ENCODE results near the gene MTM1.

The MTM1 gene

GRCh38 chrX:150548684-150549083 is 19.7 kb upstream of the MTM1 start:
- DNase-seq (ENCODE audit: low spot score): peak; percentile 18

- no peak for DNase-seq (ENCODE audit: low spot score)
These were observed 16.5 kb upstream of the MTM1 start for GRCh38 chrX:150551963-150552362.

- DNase-seq (ENCODE audit: low spot score): no peak
These were observed 10.0 kb upstream of the MTM1 start for GRCh38 chrX:150558424-150558823.

- DNase-seq (ENCODE audit: low spot score): no peak
These were observed 3.6 kb upstream of the MTM1 start for GRCh38 chrX:150564838-150565237.

- DNase-seq (ENCODE audit: low spot score): no peak
These were observed 2.9 kb upstream of the MTM1 start for GRCh38 chrX:150565551-150565950.

- DNase-seq (ENCODE audit: low spot score): no peak
These were observed 1.7 kb upstream of the MTM1 start for GRCh38 chrX:150566734-150567182.

- no peak for DNase-seq (ENCODE audit: low spot score)
These were observed 639 bp upstream of the MTM1 start for GRCh38 chrX:150567645-150568319.

- no peak for DNase-seq (ENCODE audit: low spot score)
These were observed 695 bp downstream of the MTM1 start for GRCh38 chrX:150569155-150569477.

GRCh38 chrX:150570512-150570911 is 2.1 kb downstream of the MTM1 start:
- no peak for DNase-seq (ENCODE audit: low spot score)

- DNase-seq (ENCODE audit: low spot score): no peak
These were observed 3.8 kb downstream of the MTM1 start for GRCh38 chrX:150572206-150572605.

GRCh38 chrX:150573106-150573505 is 4.7 kb downstream of the MTM1 start:
- no peak for DNase-seq (ENCODE audit: low spot score)

GRCh38 chrX:150573702-150574101 is 5.3 kb downstream of the MTM1 start:
- no peak for DNase-seq (ENCODE audit: low spot score)

- no peak for DNase-seq (ENCODE audit: low spot score)
These were observed 6.4 kb downstream of the MTM1 start for GRCh38 chrX:150574559-150575418.

GRCh38 chrX:150575419-150575814 is 7.0 kb downstream of the MTM1 start:
- no peak for DNase-seq (ENCODE audit: low spot score)

- DNase-seq (ENCODE audit: low spot score): no peak
These were observed 8.8 kb downstream of the MTM1 start for GRCh38 chrX:150577174-150577573.

GRCh38 chrX:150581093-150581775 is 12.8 kb downstream of the MTM1 start:
- peak; percentile 28 for DNase-seq (ENCODE audit: low spot score)

- DNase-seq (ENCODE audit: low spot score): no peak
These were observed 14.0 kb downstream of the MTM1 start for GRCh38 chrX:150582338-150582948.

- DNase-seq (ENCODE audit: low spot score): peak; percentile 16
These were observed 19.4 kb downstream of the MTM1 start for GRCh38 chrX:150587585-150588503.

GRCh38 chrX:150594584-150594983 is 26.2 kb downstream of the MTM1 start:
- DNase-seq (ENCODE audit: low spot score): no peak

GRCh38 chrX:150599226-150599625 is 30.8 kb downstream of the MTM1 start:
- no peak for DNase-seq (ENCODE audit: low spot score)

GRCh38 chrX:150602296-150602695 is 33.9 kb downstream of the MTM1 start:
- DNase-seq (ENCODE audit: low spot score): no peak

Measured in GM03348 (cell line).